ENCODE results near the gene HBP1.

The HBP1 gene

DNA sequence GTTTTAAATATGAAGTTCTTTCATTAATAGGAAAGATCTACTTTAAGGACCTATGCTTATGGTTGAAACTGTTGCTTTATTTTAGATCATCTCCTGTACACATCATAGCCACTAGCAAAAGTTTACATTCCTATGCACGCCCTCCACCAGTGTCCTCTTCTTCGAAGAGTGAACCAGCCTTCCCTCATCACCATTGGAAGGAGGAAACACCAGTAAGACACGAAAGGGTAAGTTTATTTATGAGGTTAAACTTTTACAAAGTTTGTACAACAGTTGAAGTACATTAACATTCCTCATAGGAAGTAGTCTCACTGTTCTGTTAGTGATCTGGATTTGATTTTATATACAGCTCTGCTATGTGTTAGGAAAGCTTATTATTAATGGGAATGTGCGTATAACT lies 16.9 kb downstream of the HBP1 start:
- H3K27ac ChIP-seq (ENCODE audit: low read depth, low read length): no peak overlapping the region
- H3K9me3 ChIP-seq (ENCODE audit: control insufficient read depth, insufficient read depth, low read depth, low read length): no peaks in the 10 kb centered on the region
- H3K4me3 ChIP-seq (ENCODE audit: low read depth, low read length): no peak overlapping the region
- no peaks in the 10 kb centered on the region for H3K4me1 ChIP-seq (ENCODE audit: control insufficient read depth, insufficient read depth, low read length)
- peaks cover 75% of the 10 kb centered on the region for H3K36me3 ChIP-seq (ENCODE audit: control insufficient read depth, insufficient read depth, low read length)
- no peak overlapping the region for H3K9ac ChIP-seq (ENCODE audit: low read length)
- H3K27me3 ChIP-seq (ENCODE audit: control insufficient read depth, insufficient read depth, low read length): no peaks in the 10 kb centered on the region

GRCh38 chr7:107186240-107186639 lies 17.4 kb downstream of the HBP1 start:
- no peak overlapping the region for H3K4me3 ChIP-seq (ENCODE audit: low read depth, low read length)
- H3K9me3 ChIP-seq (ENCODE audit: control insufficient read depth, insufficient read depth, low read depth, low read length): no peaks in the 10 kb centered on the region
- H3K27me3 ChIP-seq (ENCODE audit: control insufficient read depth, insufficient read depth, low read length): no peaks in the 10 kb centered on the region
- H3K27ac ChIP-seq (ENCODE audit: low read depth, low read length): no peak overlapping the region
- H3K9ac ChIP-seq (ENCODE audit: low read length): no peak overlapping the region
- no peaks in the 10 kb centered on the region for H3K4me1 ChIP-seq (ENCODE audit: control insufficient read depth, insufficient read depth, low read length)
- peaks cover 80% of the 10 kb centered on the region for H3K36me3 ChIP-seq (ENCODE audit: control insufficient read depth, insufficient read depth, low read length)

- Histone ChIP-seq H3K9ac (ENCODE audit: low read length) (no peak overlapping the region), H3K4me3 (ENCODE audit: low read depth, low read length) (no peak overlapping the region), H3K4me1 (ENCODE audit: control insufficient read depth, insufficient read depth, low read length) (no peaks in the 10 kb centered on the region), H3K9me3 (ENCODE audit: control insufficient read depth, insufficient read depth, low read depth, low read length) (no peaks in the 10 kb centered on the region), H3K36me3 (ENCODE audit: control insufficient read depth, insufficient read depth, low read length) (peaks cover 77% of the 10 kb centered on the region), H3K27me3 (ENCODE audit: control insufficient read depth, insufficient read depth, low read length) (no peaks in the 10 kb centered on the region), H3K27ac (ENCODE audit: low read depth, low read length) (no peak overlapping the region)
Measured at GRCh38 chr7:107187774-107188173, 19.0 kb downstream of the HBP1 start.

DNA sequence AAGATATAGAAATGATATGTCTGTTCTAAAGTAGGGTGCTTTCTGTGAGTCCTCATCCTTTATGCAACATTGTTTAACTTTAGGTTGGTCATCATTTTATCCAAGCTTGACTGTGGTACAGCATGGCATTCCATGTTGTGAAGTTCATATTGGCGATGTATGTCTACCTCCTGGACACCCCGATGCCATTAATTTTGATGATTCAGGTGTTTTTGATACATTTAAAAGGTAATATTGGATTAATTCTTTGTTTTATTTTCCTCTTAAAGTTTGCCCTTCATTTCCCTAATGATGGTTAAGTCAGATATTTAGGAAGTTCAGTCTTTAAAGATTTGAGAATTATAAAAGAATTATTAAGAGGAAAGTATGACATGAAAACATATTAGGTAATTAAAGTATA lies 21.3 kb downstream of the HBP1 start:
- Histone ChIP-seq H3K27ac (ENCODE audit: low read depth, low read length) (no peak overlapping the region), H3K4me1 (ENCODE audit: control insufficient read depth, insufficient read depth, low read length) (no peaks in the 10 kb centered on the region), H3K4me3 (ENCODE audit: low read depth, low read length) (no peak overlapping the region), H3K9me3 (ENCODE audit: control insufficient read depth, insufficient read depth, low read depth, low read length) (no peaks in the 10 kb centered on the region), H3K27me3 (ENCODE audit: control insufficient read depth, insufficient read depth, low read length) (no peaks in the 10 kb centered on the region), H3K36me3 (ENCODE audit: control insufficient read depth, insufficient read depth, low read length) (peaks cover 66% of the 10 kb centered on the region), H3K9ac (ENCODE audit: low read length) (no peak overlapping the region)

DNA sequence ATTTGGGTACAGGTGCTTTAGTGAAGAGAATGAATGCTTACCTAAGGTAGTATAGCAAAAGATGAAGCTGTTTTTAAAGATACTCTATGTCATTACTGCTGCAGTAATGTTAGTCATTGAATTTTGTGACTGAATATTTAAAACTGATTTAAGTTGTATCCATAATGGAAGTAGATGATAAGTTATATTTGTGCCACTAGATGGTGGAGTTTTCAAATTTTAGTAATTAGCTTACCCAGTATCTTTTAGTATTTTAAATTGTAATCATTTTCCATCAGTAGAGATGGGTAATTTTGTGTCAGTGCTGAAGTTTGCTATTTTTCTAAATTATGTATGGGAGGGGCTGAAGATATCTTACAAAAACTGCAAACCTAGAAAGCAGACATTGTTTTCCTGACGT lies 25.2 kb downstream of the HBP1 start:
- Histone ChIP-seq H3K27me3 (ENCODE audit: control insufficient read depth, insufficient read depth, low read length) (no peaks in the 10 kb centered on the region), H3K27ac (ENCODE audit: low read depth, low read length) (no peak overlapping the region), H3K4me1 (ENCODE audit: control insufficient read depth, insufficient read depth, low read length) (no peaks in the 10 kb centered on the region), H3K4me3 (ENCODE audit: low read depth, low read length) (no peak overlapping the region), H3K36me3 (ENCODE audit: control insufficient read depth, insufficient read depth, low read length) (peaks cover 54% of the 10 kb centered on the region), H3K9ac (ENCODE audit: low read length) (no peak overlapping the region), H3K9me3 (ENCODE audit: control insufficient read depth, insufficient read depth, low read depth, low read length) (no peaks in the 10 kb centered on the region)

GRCh38 chr7:107196834-107197610 lies 28.2 kb downstream of the HBP1 start:
- H3K4me1 ChIP-seq (ENCODE audit: control insufficient read depth, insufficient read depth, low read length): no peaks in the 10 kb centered on the region
- no peak overlapping the region for H3K4me3 ChIP-seq (ENCODE audit: low read depth, low read length)
- no peak overlapping the region for H3K9ac ChIP-seq (ENCODE audit: low read length)
- no peaks in the 10 kb centered on the region for H3K27me3 ChIP-seq (ENCODE audit: control insufficient read depth, insufficient read depth, low read length)
- no peaks in the 10 kb centered on the region for H3K9me3 ChIP-seq (ENCODE audit: control insufficient read depth, insufficient read depth, low read depth, low read length)
- H3K36me3 ChIP-seq (ENCODE audit: control insufficient read depth, insufficient read depth, low read length): peaks cover 52% of the 10 kb centered on the region
- no peak overlapping the region for H3K27ac ChIP-seq (ENCODE audit: low read depth, low read length)

DNA sequence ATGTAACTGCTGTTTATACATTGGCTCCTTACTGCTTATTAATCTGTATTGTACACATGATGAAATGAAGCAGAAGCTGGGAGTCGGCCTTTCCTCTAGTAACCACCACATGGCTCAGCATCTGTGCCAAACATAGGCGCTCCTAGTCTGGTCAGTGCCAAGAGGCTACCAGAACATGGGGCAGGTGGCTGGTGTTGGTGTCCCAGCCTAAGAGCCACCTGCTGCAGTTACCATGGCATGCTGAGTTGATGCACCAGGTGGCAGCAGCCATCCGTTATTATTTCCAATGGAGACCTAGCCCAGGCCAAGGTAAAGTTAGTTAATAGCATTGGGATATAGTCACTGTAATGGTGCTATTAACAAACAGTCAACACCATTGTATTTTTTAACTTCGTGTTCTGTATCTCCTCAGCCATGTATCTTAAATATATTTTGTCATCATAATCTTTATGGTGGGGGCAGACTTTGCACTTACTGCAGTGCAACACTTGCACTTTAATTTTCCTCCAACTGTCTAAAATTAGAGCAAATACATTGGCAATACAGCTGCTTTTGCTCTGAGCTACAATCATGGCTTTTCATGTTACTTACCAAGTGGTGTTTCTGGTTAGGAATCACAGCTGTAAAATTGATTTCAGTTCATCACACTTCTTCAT lies 33.1 kb downstream of the HBP1 start:
- H3K27ac ChIP-seq (ENCODE audit: low read depth, low read length): no peak overlapping the region
- no peaks in the 10 kb centered on the region for H3K4me1 ChIP-seq (ENCODE audit: control insufficient read depth, insufficient read depth, low read length)
- H3K4me3 ChIP-seq (ENCODE audit: low read depth, low read length): no peak overlapping the region
- no peaks in the 10 kb centered on the region for H3K27me3 ChIP-seq (ENCODE audit: control insufficient read depth, insufficient read depth, low read length)
- no peak overlapping the region for H3K9ac ChIP-seq (ENCODE audit: low read length)
- H3K36me3 ChIP-seq (ENCODE audit: control insufficient read depth, insufficient read depth, low read length): peaks cover 53% of the 10 kb centered on the region
- no peaks in the 10 kb centered on the region for H3K9me3 ChIP-seq (ENCODE audit: control insufficient read depth, insufficient read depth, low read depth, low read length)

- no peaks in the 10 kb centered on the region for H3K27me3 ChIP-seq (ENCODE audit: control insufficient read depth, insufficient read depth, low read length)
- no peak overlapping the region for H3K9ac ChIP-seq (ENCODE audit: low read length)
- no peak overlapping the region for H3K27ac ChIP-seq (ENCODE audit: low read depth, low read length)
- H3K4me1 ChIP-seq (ENCODE audit: control insufficient read depth, insufficient read depth, low read length): no peaks in the 10 kb centered on the region
- no peaks in the 10 kb centered on the region for H3K9me3 ChIP-seq (ENCODE audit: control insufficient read depth, insufficient read depth, low read depth, low read length)
- no peak overlapping the region for H3K4me3 ChIP-seq (ENCODE audit: low read depth, low read length)
- peaks cover 45% of the 10 kb centered on the region for H3K36me3 ChIP-seq (ENCODE audit: control insufficient read depth, insufficient read depth, low read length)
Measured at GRCh38 chr7:107203607-107204006, 34.8 kb downstream of the HBP1 start.

GRCh38 chr7:107206136-107206535 lies 37.3 kb downstream of the HBP1 start:
- H3K9ac ChIP-seq (ENCODE audit: low read length): no peak overlapping the region
- no peak overlapping the region for H3K27ac ChIP-seq (ENCODE audit: low read depth, low read length)
- H3K4me3 ChIP-seq (ENCODE audit: low read depth, low read length): no peak overlapping the region
- peaks cover 40% of the 10 kb centered on the region for H3K36me3 ChIP-seq (ENCODE audit: control insufficient read depth, insufficient read depth, low read length)
- H3K4me1 ChIP-seq (ENCODE audit: control insufficient read depth, insufficient read depth, low read length): no peaks in the 10 kb centered on the region
- no peaks in the 10 kb centered on the region for H3K27me3 ChIP-seq (ENCODE audit: control insufficient read depth, insufficient read depth, low read length)
- H3K9me3 ChIP-seq (ENCODE audit: control insufficient read depth, insufficient read depth, low read depth, low read length): no peaks in the 10 kb centered on the region

GRCh38 chr7:107206706-107207105 lies 37.9 kb downstream of the HBP1 start:
- peaks cover 34% of the 10 kb centered on the region for H3K36me3 ChIP-seq (ENCODE audit: control insufficient read depth, insufficient read depth, low read length)
- no peak overlapping the region for H3K4me3 ChIP-seq (ENCODE audit: low read depth, low read length)
- H3K27me3 ChIP-seq (ENCODE audit: control insufficient read depth, insufficient read depth, low read length): no peaks in the 10 kb centered on the region
- no peaks in the 10 kb centered on the region for H3K4me1 ChIP-seq (ENCODE audit: control insufficient read depth, insufficient read depth, low read length)
- H3K9me3 ChIP-seq (ENCODE audit: control insufficient read depth, insufficient read depth, low read depth, low read length): no peaks in the 10 kb centered on the region
- no peak overlapping the region for H3K27ac ChIP-seq (ENCODE audit: low read depth, low read length)
- no peak overlapping the region for H3K9ac ChIP-seq (ENCODE audit: low read length)

DNA sequence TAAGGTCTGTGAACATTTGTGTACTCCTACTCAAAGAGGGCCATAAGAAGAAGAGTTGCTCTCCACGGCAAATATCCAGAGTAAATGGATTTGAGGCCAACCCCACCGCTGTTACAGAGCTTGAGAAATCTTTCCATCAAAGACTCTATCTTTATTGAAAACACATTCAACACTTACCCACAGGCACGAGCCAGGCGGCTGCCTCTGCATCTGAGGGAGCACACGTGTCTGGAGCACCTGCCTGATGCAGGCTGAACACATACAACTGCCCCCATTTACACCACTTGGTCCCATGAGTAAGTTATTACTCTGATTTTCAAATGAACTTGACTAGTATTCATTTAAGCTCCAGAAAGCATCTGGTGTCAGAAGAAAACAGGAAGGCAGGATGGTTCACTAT lies 38.7 kb downstream of the HBP1 start:
- Histone ChIP-seq H3K9me3 (ENCODE audit: control insufficient read depth, insufficient read depth, low read depth, low read length) (no peaks in the 10 kb centered on the region), H3K27me3 (ENCODE audit: control insufficient read depth, insufficient read depth, low read length) (no peaks in the 10 kb centered on the region), H3K27ac (ENCODE audit: low read depth, low read length) (no peak overlapping the region), H3K9ac (ENCODE audit: low read length) (no peak overlapping the region), H3K4me3 (ENCODE audit: low read depth, low read length) (no peak overlapping the region), H3K36me3 (ENCODE audit: control insufficient read depth, insufficient read depth, low read length) (peaks cover 27% of the 10 kb centered on the region; the same call in 1 of the 2 replicates), H3K4me1 (ENCODE audit: control insufficient read depth, insufficient read depth, low read length) (no peaks in the 10 kb centered on the region)

Measured in HUES6 (cell line).